Fibroblast of the aortic adventitia (primary cell): ENCODE measurements around the gene TAF1D. TPM values are rescaled to one million over a fixed set of nuclear protein-coding genes. Genes with fewer than 3 reads are reported as not detected.
"Not testable (repeated sequence)": the region's sequence is repeated elsewhere in the genome, so short reads cannot be mapped to it uniquely, and the experiment has no call there.

Experiments used
- DNase-seq: peaks from one replicate; pipeline ENCODE4 v3.0.0-alpha.2; 2010; ENCODE audit warnings: low read depth
- H3K4me3 ChIP-seq: 2 replicates; pipeline ENCODE4 v1.5.1; 2011; ENCODE audit warnings: low read depth, mild to moderate bottlenecking, control low read depth, low read length, moderate library complexity
- CTCF ChIP-seq: IDR thresholded peaks from 2 replicates; pipeline ENCODE4 v1.5.1; 2011; ENCODE audit warnings: mild to moderate bottlenecking, low read length, control low read depth, inconsistent platforms; ENCODE audit not compliant: insufficient read depth
- total RNA-seq: library from RNA; depleted of rRNA; stranded (reverse); fragments of >200 nt; gene quantifications from 2 replicates; pipeline ENCODE4 v1.2.3, GENCODE V29; 2012; ENCODE audit warnings: low replicate concordance

Gene TAF1D
- total RNA-seq, 1 donor: 233 TPM

- H3K4me3 ChIP-seq: no peak overlapping the region
- TF ChIP-seq CTCF: no peak
- no peak for DNase-seq
These were observed 20.6 kb upstream of the TAF1D start for GRCh38 chr11:93761910-93762309.

DNA sequence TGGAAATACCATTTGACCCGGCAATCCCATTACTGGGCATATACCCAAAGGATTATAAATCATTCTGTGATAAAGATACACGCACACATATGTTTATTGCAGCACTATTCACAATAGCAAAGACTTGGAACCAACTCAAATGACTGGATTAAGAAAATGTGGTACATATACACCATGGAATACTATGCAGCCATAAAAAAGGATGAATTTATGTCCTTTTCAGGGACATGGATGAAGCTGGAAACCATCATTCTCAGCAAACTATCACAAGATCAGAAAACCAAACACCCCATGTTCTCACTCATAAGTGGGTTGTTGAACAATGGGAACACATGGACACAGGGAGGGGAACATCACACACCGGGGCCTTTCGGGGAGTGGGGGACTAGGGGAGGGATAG lies 17.8 kb upstream of the TAF1D start:
- DNase-seq, H3K4me3 ChIP-seq: not testable (repeated sequence)

- H3K4me3 ChIP-seq: no peak overlapping the region
- no peak for TF ChIP-seq CTCF
- DNase-seq: no peak
These were observed 16.9 kb upstream of the TAF1D start for GRCh38 chr11:93757924-93758865.

- H3K4me3 ChIP-seq: no peak overlapping the region
- no peak for TF ChIP-seq CTCF
- no peak for DNase-seq
These were observed 16.0 kb upstream of the TAF1D start for GRCh38 chr11:93757301-93757700.

DNA sequence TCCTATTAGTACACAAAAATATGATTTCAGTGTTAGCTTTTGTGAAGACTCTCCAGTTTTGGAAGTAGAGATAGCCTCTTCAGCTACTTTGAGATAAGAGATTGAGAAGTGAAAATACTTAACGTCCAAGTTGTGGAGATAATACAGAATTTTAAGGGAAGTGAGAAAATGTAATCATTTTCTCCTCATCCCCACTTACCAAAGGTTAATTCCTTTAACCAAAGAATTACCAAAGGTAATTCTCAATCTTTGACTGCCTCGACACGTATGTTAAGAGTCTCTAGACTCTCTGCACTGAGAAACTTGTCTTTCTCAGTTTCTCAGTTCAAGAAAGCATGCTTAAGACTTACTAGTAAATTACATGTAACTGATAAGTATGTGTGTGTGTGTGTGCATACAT lies 15.5 kb upstream of the TAF1D start:
- no peak for DNase-seq
- no peak overlapping the region for H3K4me3 ChIP-seq
- no peak for TF ChIP-seq CTCF

DNA sequence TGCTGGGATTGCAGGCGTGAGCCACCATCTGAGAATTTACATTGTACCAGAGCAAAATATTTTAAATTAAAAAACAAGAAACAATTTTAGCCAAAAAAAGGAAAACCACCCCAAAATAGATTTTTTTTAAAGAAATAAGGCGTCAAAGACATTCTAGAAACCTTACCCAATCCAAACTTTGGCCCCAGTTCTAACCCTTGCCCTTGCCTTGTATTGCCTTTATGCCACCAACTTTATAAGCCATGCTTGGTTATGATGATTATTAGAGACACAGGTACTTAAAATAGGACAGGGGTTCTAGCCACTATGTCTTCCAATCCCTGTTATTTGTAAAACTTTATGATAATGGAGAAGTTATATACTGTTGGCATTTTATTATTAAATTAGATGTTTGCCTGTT lies 11.9 kb upstream of the TAF1D start:
- no peak for DNase-seq
- no peak overlapping the region for H3K4me3 ChIP-seq
- no peak for TF ChIP-seq CTCF

DNA sequence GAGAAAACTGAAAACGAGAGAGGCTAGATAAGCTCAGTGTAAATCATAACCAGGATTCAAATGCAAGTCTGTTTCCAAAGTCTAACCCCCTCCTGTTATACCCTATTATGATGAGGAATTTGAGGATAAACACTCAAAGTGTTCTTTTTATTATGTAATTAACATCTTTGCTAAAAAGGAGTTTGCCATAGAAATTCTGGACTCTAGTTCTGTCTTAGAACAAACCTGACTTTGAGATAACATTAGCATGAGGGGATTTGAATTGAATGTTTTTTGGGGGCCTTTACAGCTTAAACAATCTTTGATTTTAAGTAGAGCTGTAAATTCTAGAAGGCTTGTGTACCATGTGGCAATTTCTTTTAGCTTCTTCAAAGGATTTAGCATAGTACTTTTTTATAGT lies 9.7 kb upstream of the TAF1D start:
- no peak for DNase-seq
- no peak overlapping the region for H3K4me3 ChIP-seq
- TF ChIP-seq CTCF: no peak
